Middle frontal gyrus (tissue), 1 donor: Measurements from ENCODE around the gene TMEM44.
"Not testable (repeated sequence)": the region's sequence is repeated elsewhere in the genome, so short reads cannot be mapped to it uniquely, and the experiment has no call there.

Experiments used
- DNase-seq: peaks from one replicate; pipeline ENCODE4 v3.0.0-alpha.2; 2015; ENCODE audit warnings: low spot score; ENCODE audit errors: extremely low spot score

TMEM44 gene

GRCh38 chr3:194610689-194611088 lies 22.5 kb downstream of the TMEM44 start:
- no peak for DNase-seq

DNA sequence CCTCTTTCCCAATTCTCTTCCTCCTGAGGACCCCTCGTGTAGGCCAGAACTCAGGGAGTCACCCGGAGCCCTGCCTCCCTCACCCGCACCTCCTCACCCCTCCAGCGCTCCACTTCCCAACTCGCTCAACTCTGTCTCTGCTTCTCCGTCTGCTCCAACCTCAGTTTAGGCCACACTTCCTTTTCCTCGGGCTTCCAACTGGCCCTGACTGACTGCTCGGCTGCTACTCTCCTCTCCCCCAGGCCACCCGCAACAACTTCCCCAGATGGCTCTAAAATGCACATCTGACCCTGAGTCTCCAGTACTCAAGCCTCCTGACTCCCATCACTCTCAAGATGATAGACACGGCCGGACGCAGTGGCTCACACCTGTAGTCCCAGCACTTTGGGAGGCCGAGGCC lies 23.6 kb downstream of the TMEM44 start:
- DNase-seq, result no peak

DNA sequence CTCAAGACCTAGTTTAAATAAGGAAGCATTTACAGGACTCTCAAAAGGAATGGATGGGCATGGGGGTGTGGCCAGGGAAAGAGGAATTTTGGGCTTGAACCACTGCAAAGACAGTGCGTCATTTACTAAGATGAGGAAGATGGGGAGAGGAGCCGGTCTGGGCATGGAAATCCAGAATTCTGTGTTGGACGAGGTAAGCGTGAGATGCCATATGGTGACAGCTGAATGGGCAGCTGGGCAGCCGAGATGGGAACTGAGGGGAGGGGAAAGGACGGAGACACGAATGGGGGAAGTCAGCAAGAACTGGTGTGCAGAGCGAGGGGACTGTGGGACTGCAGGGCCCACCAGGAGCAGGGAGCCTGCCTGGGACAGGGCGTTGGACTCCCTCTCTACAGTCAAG lies 24.2 kb downstream of the TMEM44 start:
- no peak for DNase-seq

- DNase-seq, result no peak
These were observed 25.4 kb downstream of the TMEM44 start for GRCh38 chr3:194607592-194608389.

DNA sequence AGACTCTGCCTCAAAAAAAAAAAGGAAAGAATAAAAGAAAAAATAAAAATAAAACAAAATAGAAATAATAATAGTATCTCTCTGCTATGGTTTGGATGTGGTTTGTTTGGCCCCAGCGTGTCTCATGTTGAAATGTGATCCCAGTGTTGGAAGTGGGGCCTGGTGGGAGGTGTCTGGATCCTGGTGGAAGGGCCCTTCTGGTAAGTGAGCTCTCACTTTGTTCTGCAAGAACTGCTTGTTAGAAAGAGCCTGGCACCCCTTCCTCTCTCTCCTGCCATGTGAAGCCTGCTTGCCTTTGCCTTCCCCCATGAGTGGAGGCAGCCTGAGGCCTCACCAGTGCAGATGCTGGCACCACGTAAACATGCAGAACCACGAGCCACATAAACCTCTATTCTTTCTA lies 26.3 kb downstream of the TMEM44 start:
- DNase-seq, result no peak

DNA sequence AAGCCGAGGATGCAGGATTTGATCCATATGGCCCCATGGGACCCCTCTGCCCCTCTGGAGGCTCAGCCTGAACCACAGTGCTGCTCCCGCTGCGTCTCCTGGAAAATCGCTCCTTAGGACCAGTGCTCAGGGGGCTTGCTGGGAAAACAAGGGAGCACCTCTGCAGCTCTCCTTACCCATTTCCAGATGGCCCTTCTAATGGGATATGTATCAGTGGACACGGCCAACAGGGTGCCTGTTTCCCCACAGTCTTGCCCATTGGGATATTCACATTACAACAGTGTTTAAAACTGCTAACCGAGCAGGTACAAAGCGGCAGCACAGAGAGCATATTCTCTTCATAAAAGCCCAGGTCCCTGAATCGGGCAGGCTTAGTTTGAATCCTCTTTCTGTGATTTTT lies 27.1 kb downstream of the TMEM44 start:
- no peak for DNase-seq

DNA sequence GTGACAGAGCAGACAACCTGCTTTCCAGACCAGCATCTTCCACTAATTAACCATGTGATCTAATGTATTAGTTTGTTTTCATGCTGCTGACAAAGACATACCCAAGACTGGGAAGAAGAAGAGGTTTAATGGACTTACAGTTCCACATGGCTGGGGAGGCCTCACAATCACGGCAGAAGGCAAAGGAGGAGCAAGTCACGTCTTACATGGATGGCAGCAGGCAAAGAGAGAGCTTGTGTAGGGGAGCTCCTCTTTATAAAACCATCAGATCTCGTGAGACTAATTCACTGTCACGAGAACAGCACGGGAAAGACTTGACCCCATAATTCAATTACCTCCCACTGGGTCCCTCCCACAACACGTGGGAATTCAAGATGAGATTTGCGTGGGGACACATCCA lies 27.9 kb downstream of the TMEM44 start:
- DNase-seq, result not testable (repeated sequence)

DNA sequence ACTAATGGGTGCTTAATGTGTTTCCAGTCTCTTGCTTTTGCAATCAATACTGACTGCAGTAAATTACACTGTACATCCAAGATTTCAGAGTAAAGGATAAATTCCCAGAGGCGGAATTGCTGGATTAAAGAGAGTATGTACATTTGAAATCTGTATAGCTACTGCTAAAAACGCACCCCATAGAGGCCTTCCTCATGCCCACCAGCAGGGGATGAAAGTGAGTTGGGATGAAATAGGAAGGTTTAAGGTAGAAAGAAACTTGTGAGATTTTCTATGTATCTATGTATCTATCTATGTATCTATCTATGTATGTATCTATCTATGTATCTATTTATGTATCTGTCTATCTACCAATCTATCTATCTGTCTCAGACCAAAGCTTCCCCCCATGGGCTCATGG lies 28.4 kb downstream of the TMEM44 start:
- DNase-seq, result no peak

DNA sequence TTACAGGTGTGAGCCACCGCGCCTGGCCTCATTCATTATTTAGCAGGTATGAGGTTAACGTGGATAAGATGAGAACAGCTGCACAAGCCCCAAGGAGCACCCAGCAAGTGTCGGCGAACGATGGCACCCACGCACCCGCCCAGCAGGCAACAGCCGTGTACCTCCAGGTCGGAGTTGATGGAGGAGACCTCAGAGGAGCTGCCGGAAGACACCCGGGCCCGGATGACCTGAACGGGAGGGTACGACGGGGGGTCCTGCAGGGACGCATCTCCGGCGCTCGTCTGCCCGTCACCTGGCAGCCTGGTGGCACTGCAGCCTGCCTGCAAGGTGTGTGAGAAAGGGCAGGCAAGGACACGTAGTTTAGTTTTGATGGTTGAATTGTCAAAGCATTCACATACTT lies 29.1 kb downstream of the TMEM44 start:
- DNase-seq, result no peak

DNA sequence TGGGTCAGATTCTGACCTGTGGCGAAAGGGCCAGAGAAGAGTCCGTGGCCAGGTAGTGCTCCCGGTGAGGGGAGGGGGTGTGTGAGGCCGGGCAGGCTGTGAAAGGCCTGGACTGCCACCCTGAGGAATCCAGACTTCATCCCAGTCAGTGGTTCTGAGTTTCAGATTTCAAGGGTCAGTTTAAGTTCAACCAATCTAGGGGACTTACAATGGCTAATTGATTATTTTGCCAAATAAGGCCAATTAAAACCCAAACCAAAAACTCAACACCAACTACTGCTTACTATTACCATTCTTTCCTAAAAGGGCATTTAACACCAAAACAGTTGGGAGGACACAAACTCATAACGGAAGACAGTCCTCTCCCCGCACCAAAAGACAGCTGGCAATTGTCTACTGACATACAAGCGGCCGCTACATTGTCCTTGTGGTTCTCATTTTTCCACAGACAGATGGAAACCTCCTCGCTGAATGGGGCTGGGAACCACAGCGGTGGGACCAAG lies 30.5 kb downstream of the TMEM44 start:
- no peak for DNase-seq

GRCh38 chr3:194598771-194599557 lies 34.3 kb downstream of the TMEM44 start:
- DNase-seq, result no peak

- no peak for DNase-seq
These were observed 36.3 kb downstream of the TMEM44 start for GRCh38 chr3:194596906-194597305.

- DNase-seq, result no peak
These were observed 40.1 kb downstream of the TMEM44 start for GRCh38 chr3:194592798-194593752.

GRCh38 chr3:194588741-194589140 lies 44.5 kb downstream of the TMEM44 start:
- DNase-seq, result no peak

GRCh38 chr3:194588236-194588635 lies 45.0 kb downstream of the TMEM44 start:
- no peak for DNase-seq

GRCh38 chr3:194587438-194587931 lies 45.7 kb downstream of the TMEM44 start:
- no peak for DNase-seq

DNA sequence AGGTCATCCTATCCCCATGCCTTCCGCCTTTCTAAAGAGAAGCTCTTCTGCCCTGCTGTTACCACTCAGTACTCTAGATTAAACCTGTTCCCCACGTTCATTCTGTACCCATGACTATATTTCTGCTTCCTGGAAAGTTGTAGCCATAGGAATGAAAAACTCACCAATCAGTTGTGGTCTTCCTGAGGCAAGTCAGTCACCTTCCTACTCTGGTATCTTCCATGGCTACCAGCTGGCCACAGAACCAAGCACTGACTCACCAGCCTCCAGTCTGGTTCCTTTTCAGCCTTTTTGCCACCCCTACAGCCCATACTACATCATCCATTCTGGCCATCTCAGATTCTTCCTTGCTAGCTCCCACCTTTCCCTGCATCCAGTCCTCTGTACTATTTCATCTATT lies 46.4 kb downstream of the TMEM44 start:
- DNase-seq, result no peak

- DNase-seq, result no peak
These were observed 47.3 kb downstream of the TMEM44 start for GRCh38 chr3:194585880-194586281.

DNA sequence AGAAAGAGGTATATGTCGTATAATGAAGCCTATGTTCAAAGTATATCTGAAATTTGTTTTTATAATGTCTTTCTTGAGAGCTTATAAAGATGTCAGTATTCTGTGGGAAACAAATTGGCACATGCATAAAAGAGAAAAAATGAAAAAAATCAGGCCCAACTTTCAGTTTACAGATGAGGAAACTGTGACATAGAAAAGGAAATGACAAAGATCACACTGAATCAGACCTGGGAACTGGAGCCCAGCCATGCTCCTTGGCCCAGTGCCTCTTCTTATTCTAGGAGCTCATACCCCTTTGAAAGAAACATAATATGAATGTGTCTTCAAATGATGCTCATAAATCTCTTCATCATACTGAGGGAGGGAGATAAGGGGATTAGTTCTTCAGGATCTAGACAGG lies 48.4 kb downstream of the TMEM44 start:
- DNase-seq, result no peak

DNA sequence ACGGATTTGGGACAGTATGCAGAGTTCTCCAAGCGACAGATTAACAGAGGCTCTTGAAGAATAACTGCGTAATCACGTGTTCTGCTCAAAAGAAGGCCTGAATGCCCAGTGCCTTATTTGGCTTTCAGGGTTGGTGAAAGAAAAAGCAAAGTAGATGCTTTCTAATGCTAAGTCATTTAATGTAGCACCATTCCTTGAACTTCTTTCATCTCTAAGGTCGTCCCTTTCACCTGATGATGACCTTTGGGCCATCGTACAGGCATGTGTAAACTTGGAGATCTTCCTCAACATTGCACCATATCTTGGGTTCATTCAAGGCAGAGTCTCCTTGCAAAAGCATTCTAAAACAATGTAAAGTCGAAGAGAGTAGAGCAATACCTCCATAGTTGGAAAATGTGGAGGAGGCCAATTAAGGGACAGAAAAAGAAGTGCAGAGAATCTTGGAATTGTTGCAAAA lies 48.9 kb downstream of the TMEM44 start:
- DNase-seq, result no peak
